SIG-M5 treated with dmso at 0.1 percent for 504 hours (cell line): ENCODE data around the gene CTPS1.

Source experiments
- DNase-seq: peaks from one replicate; lab custom pipeline; 2025; ENCODE audit not compliant: unreplicated experiment; lab: John Stamatoyannopoulos, UW

Gene CTPS1, protein sequence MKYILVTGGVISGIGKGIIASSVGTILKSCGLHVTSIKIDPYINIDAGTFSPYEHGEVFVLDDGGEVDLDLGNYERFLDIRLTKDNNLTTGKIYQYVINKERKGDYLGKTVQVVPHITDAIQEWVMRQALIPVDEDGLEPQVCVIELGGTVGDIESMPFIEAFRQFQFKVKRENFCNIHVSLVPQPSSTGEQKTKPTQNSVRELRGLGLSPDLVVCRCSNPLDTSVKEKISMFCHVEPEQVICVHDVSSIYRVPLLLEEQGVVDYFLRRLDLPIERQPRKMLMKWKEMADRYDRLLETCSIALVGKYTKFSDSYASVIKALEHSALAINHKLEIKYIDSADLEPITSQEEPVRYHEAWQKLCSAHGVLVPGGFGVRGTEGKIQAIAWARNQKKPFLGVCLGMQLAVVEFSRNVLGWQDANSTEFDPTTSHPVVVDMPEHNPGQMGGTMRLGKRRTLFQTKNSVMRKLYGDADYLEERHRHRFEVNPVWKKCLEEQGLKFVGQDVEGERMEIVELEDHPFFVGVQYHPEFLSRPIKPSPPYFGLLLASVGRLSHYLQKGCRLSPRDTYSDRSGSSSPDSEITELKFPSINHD

DNA sequence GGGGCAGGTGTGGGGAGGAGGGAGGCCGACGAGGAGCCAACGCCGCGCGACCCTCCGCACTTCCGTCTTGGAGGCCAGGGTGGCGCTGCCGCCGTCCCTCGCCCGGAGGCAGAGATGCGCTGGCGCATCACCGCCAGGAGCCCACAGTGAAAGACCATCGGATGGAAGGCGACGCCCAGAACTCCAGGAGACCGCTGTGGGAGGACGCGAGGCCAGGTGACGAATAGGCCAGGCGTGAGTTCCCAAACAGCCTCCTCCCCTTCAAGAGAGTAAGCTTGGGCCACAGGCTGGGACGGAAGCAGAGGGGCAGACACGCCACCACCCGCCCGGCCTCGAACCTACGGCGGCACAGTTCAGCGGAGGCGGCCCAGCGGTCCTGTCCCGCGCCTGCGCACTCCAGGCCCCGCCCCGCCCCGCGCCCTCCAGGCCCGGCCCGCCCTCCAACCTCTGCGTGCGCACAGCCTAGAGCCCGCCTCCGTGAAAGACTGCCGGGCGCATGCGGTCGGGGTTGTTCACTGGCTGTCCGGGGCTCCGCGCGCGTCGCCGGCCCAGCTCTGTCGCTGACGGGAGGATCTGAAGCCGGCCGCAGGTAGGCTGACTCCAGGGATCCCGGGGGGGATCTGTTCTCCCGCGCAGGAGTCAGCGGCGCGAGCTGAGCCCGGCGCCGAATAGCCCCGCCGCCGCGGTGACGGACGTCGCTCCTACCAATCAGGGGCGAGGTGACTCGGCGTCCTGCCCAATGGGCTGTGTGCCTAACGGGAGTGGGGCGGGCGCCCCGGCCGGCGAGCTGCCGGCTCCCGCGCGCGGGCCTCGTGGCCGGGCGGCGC lies at the start of gene CTPS1:
TSS of gene CTPS1 (plus strand) at position 456 of the 827 bp plus-strand sequence. CDS start 3,595 bp downstream, outside the sequence.
- DNase-seq: peak; percentile 78

- DNase-seq: no peak
These were observed 49.1 kb upstream of the CTPS1 start for GRCh38 chr1:40930174-40930964.

DNA sequence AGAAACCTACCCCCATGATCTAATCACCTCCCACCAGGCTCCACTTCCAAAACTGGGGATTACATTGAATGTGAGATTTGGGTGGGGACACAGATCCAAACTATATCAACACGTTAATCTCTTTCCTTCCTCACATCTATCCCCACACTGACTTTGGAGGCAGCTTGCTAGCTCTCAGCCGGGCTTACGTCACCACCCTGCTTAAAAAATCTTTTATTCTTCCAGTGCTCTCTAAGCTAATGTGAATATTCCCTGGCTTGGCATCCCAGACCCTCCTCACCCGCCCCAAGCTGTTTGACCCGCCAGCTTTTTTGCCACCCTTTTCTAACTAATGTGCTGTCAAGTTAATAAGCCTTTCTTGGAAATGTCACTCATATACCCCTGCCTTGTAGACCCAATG lies 47.9 kb upstream of the CTPS1 start:
- no peak for DNase-seq

DNA sequence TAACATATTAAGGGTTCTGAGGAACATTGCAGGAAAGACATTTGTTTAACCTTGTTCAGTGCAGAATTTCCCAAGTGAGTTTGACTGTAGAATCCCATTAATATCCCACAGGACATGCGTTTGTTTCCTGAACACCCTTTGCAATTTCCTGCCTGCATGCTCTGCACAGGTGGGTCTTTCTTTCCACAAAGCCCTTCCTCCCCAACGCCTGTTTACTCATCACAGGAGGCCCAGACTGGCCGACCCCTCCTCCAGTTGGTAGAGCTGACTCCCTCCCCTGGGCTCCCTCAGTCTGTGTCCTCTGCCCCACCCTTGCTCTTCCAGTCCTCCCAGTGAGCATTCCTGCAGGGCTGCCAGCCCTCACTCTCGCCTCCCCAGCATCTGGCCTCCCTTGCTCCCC lies 47.5 kb upstream of the CTPS1 start:
- no peak for DNase-seq

DNA sequence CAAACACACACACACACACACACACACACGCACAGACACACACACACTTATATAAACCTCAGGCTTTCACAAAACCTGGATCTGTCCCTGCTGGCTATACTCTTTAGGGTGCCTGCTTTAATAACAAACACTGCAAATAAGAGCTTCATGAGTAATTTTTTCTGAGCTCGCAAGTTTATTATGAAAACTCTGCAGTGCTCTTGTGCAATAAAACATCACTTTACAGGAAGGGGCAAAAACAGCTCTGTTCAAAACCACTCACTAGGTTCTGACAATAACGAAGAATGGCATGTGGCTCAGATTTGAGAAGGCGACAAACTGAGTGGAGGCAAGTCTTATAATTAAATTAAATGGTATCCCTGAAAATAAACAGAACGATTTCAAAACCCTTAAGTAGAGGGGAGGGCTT lies 42.6 kb upstream of the CTPS1 start:
- peak; percentile 75 for DNase-seq

DNA sequence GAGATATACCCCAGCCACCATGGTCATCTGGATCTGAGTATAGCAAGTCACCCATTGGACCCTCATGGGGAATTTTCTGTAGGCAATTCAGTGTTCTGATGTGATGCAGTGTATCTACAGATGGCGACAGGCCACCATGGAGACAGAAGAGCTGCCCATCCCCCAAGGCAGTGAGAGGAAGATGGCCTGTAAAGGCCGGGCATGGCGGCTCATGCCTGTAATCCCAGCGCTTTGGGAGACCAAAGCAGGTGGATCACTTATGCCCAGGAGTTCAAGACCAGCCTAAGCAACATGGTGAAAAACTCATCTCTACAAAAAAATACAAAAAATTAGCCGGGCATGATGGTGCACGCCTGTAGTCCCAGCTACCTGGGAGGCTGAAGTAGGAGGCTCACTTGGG lies 41.1 kb upstream of the CTPS1 start:
- DNase-seq: no peak

DNA sequence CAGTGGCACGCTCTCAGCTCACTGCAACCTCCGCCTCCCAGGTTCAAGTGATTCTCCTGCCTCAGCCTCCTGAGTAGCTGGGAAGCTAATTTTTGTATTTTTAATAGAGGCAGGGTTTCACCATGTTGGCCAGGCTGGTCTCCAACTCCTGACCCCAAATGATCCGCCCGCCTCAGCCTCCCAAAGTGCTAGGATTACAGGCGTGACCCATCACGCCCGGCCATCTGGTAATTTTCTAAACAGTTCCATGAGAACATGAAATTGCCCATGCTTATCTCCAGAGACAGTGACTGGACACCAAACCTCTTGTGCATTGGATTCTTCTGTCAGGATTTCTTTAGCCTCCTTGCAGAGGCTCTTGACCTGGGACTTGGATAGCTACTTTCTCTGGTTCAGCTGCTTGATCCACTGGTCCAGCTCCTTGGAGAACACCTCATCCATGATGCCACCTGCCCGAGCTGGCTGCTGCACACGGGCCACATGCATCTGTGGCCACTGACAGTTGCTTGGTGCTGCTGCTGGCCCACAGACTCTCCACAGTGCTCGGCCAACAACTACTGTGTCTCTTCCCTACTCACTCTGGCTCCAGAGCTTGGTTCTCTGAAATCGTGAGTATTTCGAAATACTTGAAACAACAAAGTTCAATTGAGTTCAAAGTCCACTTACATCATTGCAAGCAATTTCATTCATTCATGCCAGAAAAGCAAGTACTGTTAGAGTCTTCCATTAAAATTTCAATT lies 40.0 kb upstream of the CTPS1 start:
- DNase-seq: peak; percentile 68

GRCh38 chr1:40944326-40944725 lies 35.2 kb upstream of the CTPS1 start:
- no peak for DNase-seq

GRCh38 chr1:40944841-40945430 lies 34.6 kb upstream of the CTPS1 start:
- no peak for DNase-seq

GRCh38 chr1:40945491-40945973 lies 34.0 kb upstream of the CTPS1 start:
- DNase-seq: no peak

DNA sequence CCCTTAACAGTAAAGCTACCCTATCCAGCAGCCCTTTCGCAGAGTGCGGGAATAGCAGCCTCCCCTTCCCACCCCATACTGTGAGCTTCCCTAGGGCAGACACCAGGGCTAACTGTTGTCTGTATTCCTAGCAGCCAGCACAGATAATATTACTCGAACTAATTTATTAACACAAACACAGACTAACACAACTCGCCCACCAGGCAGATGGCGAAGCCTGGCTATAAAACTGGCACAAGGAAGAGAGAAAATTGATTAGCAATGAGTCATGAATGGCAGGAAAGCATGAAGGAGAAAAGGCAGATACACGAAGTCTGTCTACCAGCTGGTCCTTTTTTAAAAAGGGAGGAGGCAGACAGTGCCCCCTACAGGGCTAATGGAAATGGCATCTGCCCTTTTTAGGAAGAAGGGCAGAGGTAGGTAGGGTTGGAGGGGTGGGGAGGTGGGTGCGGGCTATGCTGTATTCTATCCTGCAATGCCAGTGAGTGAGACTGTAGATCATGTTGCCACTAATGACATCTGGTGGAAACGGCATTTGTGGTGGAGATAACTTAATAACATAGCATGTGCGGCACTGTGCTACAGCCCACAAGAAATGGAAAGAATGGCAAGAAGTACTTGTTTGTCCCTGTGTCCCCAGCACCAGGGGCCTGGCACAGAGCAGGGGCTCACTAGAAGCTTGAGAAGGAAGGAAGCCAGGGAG lies 30.6 kb upstream of the CTPS1 start:
- DNase-seq: peak; percentile 44

GRCh38 chr1:40949563-40949962 lies 29.9 kb upstream of the CTPS1 start:
- DNase-seq: no peak

DNA sequence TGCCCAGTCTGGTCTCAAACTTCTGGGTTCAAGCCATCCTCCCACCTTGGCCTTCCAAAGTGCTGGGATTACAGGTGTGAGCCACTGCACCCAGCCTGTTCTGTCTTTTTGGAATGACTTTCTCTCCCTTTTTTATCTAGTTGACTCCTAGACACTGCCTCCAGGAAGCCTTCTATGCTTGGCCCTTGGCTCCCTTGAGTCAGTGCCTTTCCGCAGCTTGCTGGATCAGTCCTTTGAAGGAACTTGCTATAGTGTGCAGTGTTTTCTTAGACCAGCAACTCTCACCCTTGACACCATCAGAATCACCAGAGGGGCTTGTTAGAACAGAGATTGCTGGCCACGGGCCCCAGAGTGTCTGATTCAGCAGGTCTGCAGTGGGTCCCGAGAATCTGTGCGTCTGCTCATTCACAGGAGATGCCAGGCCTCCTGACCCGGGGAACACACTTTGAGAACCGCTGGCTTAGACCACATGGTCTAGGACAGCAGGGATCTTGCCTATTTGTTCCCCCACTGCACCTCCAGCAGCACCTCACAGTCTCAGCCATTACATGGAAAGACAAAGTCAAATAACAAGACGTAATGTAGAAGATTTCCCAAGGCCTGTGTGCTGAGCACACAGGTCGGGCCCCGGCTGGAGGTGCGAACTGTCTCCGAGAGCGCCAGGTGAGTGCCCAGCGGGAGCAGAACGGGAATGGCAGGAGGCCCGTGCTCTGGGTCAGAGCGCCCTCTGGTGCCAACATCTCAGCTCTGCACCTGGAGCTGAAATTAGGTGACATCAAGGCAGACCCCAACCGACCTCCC lies 27.4 kb upstream of the CTPS1 start:
- DNase-seq: peak; percentile 28

- DNase-seq: no peak
These were observed 26.7 kb upstream of the CTPS1 start for GRCh38 chr1:40952744-40953315.

- DNase-seq: no peak
These were observed 24.9 kb upstream of the CTPS1 start for GRCh38 chr1:40954626-40955025.

- DNase-seq: no peak
These were observed 24.2 kb upstream of the CTPS1 start for GRCh38 chr1:40955266-40955665.

- no peak for DNase-seq
These were observed 23.1 kb upstream of the CTPS1 start for GRCh38 chr1:40956407-40956806.

DNA sequence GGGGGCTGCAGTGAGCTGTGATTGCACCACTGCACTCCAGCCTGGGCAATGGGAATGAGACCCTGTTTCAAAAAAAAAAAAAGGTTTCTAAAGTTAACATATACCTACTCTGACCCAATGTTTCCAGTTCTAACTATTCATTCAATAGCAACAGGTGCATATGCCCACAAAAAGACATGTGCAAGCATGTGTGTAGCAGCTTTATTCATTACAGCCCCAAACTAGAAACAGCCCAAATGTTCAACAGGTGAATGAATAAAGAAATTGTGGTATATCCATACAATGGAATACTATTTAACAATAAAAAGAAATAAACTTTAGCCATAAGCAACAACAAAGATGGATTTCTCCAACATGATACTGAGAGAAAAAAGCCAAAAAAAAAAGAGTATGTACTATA lies 21.3 kb upstream of the CTPS1 start:
- DNase-seq: no peak
